Measurements from ENCODE around the gene TMCC1.

TMCC1 gene

GRCh38 chr3:129607391-129608068, 286.0 kb downstream of the TMCC1 start:
- DNase-seq: no peak

GRCh38 chr3:129606636-129607390, 286.7 kb downstream of the TMCC1 start, which contains the start of gene PLXND1:
TSS of gene PLXND1 (minus strand) at chr3:129606676. CDS start at chr3:129606639, 37 bp downstream.
- peak in 5 of 6 experiments; percentile 18 to 38 (median 33) for DNase-seq

GRCh38 chr3:129605922-129606635, 287.4 kb downstream of the TMCC1 start:
- DNase-seq: peak in 1 of 6 experiments; percentile 22

GRCh38 chr3:129605203-129605921, 288.1 kb downstream of the TMCC1 start:
- DNase-seq: peak in 5 of 6 experiments; percentile 22 to 55 (median 36)

- no peak for DNase-seq
Observed at GRCh38 chr3:129604767-129605166, 288.7 kb downstream of the TMCC1 start.

DNA sequence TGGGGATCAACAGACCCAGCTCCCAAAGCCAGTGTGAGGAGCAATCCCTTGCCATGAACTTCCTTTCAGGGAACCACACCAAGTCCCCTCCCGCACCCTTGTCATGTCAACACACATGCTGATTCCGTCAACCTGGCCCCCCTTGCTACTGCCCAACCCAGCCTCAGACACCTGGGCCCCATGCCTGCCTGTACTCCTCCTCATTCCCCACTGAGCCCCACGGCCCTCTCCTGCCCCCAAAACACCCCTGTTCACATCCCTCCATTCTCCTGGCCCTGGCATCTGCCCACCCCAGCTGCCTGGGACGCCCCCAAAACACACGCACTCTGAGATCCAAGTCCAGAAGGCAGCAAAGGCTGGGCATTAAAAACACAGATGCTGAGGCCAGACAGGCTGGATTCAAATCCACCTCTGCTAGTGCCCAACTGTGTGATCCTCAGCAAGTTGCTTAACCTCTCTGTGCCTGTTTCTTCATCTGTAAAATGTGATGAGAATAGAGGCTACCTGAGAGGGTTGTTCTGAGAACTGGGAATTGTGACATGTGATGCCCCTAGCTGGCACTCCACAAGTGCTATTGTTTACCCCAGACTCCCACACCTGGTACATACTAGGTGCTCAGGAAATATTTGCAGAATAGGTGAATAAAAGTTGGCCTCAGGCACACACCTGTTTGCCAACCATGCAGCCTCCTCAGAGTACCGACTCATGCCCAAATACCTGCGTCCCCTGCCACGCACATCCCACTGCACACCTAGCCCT, 289.3 kb downstream of the TMCC1 start:
- no peak for DNase-seq

DNA sequence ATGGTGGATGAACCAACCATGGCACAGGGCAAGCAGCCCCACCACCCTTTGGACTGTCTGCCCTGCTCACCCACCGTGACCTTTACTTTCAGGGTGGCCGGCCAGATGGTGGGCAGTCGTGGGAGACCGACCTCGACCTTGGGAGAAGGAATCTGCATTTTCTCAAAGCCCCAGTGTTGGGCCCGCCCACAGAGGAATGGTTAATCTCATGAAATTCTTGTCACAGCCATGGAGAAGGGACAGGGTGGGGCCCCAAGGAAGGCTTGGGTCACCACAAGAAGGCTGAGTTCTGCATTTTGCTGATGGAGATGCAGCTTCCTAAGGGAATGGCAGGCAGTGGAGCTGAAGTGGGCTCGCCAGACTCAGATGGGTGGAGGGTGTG, 290.0 kb downstream of the TMCC1 start:
- DNase-seq: no peak

GRCh38 chr3:129602730-129603560, 290.6 kb downstream of the TMCC1 start:
- DNase-seq: no peak

DNA sequence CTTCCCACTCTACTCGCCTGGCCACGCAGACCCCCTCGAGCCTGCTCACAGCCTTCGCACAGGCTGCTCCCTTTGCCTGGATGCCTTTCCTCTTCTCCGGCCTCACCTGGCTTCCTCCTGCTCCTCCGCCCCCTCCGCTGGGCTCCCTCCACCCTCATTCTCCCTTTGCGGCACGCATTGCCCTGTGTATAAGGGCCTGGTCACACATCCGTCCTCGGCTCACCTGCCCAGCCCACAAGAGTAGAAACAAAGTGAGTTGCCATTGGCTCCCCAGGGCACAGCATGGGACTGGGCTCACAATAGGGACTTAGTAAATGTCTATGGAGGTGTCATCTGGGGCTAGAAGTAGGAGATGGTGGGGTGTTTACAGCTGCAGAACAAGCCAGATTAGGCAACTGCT, 291.2 kb downstream of the TMCC1 start:
- no peak for DNase-seq

DNA sequence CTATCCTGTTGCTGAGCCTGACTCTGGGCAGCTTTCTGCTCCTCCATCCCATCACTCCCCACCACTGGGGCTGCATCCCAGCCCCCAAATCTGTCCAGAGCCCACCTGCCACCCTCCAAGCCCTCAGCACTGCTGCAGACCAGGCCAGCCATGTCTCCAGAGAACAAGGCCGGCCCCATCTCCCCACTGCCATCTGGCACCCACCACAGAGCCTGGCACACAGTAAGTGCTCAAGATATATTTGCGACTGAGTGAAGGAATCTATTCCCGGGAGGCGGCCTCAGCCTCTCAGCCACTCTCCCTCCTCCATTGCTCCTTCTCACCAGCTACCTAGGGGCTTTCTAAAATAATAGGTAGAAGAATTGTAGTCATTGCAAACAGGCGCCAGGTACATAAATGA, 291.8 kb downstream of the TMCC1 start:
- no peak for DNase-seq

DNA sequence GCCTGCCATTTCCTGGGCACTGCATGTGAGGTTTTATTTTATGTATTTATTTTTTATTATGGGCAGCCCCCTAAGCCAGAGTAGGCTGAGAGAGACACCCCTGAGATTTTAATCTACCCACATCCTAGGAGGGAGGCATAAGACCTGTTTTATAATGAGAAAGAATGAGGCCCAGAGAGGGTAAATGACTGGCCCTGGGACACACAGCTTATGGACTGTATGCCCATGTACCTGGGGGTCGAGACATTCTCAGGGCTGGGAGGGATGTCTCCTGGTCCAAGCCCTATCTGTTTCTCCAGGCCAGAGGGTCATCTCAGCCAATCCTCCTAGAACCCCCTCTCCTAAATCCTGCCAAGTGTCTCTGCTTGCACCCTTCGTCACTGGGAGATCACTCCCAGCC, 293.2 kb downstream of the TMCC1 start:
- no peak for DNase-seq

DNA sequence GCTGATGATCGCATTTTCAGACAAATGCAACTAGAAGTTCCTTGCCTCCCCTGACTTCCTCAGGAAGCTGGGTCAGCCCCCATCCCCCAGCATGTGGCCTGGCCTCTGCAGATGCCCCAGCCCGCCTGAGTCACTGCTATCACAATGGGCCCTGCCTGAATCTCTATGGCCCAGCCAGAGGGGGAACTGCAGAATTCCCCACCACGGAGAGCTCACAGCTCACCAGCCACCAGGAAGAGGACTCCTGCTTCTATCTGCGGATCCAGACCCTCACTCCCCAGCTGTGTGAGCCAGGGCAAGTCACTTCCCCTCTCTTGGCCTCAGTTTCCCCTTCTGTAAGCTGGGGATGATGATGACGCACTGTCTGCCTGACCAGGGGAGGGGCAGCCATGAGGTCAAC, 293.9 kb downstream of the TMCC1 start:
- DNase-seq: no peak

GRCh38 chr3:129599073-129599472, 294.4 kb downstream of the TMCC1 start:
- no peak for DNase-seq

DNA sequence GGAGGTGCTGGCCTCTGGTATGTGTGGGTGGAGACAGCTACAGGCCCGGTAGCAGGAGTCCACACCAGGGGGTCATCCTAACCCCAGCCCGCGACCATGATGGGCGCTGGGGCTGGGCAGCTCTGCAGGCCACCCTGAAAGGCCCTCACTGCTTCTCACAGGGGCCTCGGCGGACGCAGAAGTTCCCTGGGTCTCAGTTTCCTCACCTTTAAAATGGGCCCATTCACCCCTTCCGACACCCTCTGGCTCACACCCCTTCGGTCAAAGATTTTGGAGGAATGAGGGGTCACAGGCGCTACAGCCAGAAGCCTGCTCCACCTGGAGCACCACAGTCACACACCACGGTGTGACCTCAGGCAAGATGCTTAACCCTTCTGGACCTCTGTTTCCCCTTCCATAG, 295.0 kb downstream of the TMCC1 start:
- no peak for DNase-seq

DNA sequence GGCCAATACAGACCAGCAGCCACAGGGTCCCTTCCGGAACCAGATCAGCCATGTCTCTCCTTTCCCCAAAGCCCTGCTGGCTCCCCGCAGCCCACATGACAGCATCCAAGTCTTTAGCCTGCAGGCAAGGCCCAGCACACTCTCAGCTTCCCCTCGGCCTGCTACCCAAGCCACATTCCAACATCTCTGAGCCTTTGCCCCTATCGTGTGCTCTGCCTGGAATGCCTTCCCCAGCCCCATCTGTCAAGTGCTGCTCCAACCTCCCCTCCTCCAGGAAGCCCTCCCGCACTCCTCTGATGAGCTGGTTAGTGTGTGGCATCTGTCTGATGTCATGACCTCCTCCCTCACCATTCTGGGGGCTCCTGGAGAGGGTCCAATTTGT, 295.5 kb downstream of the TMCC1 start:
- DNase-seq: no peak
